Retina (tissue), 1 donor: ENCODE measurements around the gene NETO1.

Source experiments
- DNase-seq: peaks from one replicate; pipeline ENCODE4 v3.0.0-alpha.2; 2016

Gene NETO1

GRCh38 chr18:72840109-72840508 lies 27.7 kb downstream of the NETO1 start:
- DNase-seq, result no peak

DNA sequence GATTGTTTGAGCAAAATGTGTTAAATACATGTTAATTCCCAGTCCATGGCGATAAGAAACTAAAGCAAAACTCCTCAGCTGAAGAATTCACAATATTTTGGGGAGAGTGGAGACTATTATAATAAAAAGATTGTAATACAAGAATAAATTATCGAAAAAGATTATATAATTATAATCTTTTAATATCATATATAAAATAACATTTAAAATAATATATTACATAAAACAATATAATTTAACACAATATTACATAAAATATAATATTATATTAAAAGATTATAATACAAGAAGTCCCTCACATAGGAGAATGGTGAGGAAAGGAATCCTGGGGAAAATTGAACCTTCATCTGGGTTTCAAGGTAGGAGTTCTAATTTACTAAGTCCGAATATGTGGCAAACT lies 33.1 kb downstream of the NETO1 start:
- DNase-seq, result no peak

GRCh38 chr18:72833471-72833870 lies 34.3 kb downstream of the NETO1 start:
- no peak for DNase-seq

DNA sequence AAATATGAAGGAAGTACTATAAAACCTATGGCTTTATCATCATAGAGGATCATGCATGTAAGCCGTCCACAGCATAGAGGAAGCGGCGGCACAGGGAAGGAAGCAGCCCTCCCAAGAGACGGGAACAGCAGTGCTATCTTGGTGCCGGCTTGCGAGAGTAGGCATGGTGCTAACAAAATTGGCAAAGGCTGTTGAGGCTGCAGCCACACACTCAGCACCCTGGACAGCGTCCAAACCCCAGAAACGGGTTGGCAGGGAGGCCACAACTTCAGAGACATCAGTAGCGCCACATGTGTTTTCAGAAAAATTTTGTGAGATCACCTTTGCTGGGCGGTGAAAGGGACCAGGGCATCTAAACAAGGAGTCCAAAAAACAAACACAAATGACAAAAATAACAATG lies 37.7 kb downstream of the NETO1 start:
- DNase-seq, result peak; percentile 12

GRCh38 chr18:72828601-72829000 lies 39.2 kb downstream of the NETO1 start:
- no peak for DNase-seq

DNA sequence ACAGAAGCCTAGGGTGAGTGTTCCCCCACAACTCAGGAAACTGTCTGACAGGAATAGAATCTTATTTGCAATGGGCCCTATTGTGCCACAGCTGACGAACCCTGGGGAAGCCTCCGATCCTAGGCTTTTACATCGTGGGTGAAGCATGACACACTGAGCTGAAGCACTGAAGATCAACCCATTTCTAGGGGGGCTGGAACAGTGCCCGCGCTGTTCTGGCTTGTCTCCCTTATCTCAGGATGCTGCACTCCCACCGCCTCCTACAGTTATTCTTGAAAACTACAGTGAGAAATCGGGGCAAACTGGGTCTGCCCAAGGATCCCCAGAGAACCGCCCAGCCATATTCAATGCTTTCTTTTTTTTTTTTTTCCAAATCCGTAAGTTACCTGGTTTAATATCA lies 41.1 kb downstream of the NETO1 start:
- DNase-seq, result no peak

- no peak for DNase-seq
These were observed 44.4 kb downstream of the NETO1 start for GRCh38 chr18:72823345-72823744.

DNA sequence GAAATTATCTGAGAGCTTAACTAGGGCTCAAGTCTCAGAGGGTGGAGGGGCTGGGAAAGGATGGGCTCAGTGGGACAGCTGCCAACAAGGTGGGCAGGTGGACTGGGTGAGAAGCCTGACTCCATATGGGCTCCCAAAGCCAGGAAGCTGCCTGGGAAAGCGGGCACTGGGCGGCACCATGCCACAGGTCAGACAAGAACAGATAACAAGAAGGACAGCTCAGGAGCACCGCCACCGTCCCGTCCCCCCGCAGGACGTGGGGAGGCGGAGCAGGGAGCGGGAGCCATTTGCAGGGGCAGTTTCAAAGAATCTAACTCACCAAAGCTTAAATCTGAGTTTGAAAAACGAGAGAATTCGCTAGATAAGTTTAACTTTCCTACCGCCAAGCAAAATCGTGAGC lies 45.6 kb downstream of the NETO1 start:
- DNase-seq, result no peak

- DNase-seq, result no peak
These were observed 47.2 kb downstream of the NETO1 start for GRCh38 chr18:72820571-72820970.

DNA sequence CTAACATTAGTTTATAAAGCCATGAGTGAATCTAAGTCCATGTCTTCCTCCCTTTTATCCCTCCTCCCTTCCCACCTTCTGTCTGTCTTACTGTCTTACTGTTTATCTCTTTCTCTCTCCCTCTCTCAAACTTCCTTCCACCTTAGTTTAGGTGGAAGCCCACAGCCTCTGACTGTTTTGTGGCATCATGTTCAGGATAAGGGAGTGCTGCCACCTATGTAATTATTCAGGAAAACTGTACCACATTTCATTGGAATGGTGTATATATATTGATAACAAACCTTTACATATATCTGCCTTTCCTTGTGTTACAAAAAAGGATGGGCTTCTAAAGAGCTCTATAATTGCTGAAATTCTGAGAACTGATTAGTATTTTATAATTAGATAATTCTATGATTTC lies 48.7 kb downstream of the NETO1 start:
- DNase-seq, result no peak

DNA sequence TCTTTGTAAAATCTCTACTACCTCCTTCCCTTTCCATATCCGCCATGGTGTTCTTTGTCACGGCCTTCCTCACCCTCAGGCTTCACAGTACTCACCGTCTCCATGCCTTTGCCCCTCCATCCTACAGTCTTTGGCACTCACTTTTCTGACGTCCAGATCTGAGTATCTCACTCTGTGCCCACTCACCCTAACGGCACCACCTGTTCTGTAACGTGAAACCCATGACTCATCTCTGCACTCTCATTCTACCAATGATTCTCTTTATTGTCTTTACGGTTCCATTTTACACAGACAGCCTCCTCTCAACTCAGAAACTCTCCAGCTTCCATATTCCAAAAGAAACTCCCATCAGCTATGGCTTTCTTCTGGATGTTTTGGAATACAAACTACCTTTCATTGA lies 56.7 kb downstream of the NETO1 start:
- DNase-seq, result no peak

- DNase-seq, result no peak
These were observed 59.1 kb downstream of the NETO1 start for GRCh38 chr18:72808680-72809079.

DNA sequence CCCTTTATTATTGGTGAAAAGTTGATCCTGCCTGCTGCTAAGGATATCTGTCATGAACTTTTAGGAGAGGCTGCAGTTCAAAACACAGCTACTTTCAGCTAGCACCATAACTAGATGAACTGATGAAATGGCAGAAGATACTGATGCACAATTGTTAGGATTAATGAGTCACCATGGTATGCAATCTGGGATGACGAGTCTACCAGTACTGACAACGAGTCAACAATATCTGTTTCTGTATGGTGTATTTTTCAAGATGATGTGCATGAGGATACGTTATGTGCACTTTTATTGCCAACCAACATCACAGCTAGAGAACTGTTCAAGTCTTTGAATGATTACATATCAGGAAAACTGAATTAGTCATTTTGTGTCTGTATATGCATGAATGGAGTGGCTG lies 68.7 kb downstream of the NETO1 start:
- DNase-seq, result no peak

DNA sequence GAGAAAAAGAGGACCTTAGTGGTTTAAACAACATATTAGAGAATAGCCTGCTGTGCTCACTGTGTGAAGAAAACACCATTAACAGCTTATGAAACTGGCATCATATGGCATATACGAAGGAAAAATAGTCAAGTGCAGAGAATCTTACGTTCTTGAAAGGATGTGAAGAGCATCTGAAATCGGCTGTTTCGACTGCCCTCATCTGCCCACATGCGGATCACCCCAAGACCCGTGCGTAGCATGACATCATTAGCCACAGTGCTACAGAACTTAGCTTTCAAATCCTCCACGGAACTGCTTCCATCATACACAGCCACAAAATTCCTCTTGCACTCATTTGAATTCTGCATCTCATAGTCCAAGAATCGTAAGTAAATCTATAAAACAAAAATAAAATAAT lies 84.3 kb downstream of the NETO1 start:
- DNase-seq, result no peak

- DNase-seq, result no peak
These were observed 92.9 kb downstream of the NETO1 start for GRCh38 chr18:72774914-72775313.

DNA sequence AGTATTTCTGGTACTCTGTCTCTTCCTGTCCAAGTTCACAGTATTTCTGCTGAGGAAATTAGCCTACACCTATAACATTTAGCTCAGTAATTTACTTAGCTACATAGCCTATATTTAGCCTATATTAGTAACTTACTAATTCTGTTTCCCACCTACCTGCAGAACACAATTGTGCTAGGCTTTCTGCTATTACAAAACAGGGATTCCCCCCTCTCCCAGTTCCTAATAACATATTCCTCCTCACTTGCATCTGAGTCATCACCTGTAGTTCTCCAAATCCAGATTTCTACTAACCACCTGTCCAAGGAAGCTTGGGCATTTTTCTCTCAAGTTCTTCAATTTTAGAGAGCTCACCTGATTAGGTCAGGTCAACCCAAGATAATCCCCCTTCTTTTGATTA lies 94.9 kb downstream of the NETO1 start:
- no peak for DNase-seq

DNA sequence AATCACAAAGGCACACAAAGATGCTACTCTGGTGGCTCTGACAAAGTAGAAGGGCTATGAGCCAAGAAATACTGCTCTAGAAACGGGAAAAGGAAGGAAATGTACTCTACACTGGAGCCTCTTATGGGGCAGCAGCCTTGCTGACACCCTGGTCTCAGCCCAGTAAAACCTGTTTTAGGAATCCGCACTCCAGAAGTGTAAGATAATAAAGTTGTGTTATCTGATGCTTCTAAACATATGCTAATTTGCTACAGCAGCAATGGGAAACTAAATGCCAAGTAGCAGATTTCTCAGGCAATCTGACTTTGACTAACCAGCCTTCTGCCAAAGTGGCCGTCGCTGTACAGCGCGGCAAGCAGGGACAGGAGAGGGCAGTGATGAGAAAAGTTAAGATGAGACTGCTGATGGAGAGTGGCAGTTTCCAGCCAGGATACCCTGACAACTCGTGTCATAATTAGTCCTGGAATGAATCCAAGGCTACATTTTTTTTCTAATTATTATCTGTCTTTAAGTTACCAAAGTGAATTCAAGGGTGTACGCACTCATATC lies 99.0 kb downstream of the NETO1 start:
- no peak for DNase-seq

DNA sequence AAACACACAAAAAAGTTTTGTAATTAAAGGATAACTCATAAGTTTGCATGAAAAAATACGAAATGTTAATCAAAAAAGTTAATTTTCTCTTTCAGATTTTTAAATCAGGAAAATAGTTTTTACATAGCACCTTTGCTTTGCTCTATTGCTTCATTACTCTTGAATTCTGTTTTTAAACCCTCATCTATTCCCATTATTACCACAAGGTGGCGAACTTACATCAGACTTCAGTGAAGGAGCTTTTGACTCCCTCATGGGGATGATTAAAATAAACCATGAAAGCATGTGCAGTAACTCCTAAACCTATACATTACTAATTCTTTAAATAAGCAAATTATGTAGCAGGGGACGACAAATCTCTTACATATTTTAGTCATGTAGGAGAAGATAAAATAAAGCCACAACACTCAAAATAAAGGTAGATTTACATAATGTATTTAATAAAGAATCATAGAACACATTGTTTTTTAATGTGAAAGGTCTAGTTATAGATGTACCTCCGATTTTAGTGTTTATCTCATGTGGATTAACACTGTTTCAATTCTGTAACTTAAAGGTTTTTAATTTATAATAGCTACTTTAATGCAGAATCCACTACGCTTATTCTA lies 105.2 kb downstream of the NETO1 start:
- peak; percentile 27 for DNase-seq

DNA sequence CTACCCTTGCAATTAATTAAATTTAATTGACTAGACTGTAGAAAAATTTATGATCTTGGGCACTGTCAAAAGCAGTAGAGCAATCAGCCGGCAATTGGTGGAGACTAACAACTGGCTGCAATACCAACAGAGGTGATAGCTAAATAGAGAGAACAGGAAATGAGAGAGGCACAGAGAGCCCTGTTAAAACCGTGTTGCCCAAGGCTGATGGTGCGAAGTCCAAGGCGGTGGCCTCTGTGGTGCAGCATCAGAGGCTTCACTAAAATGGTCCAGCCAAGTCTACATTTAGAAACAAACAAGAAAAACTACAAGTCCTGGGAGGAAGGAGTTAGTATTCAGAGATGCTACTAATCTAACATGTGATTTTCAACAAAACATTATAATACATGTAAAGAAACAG lies 115.6 kb downstream of the NETO1 start:
- DNase-seq, result no peak

GRCh38 chr18:72742002-72742401 lies 125.8 kb downstream of the NETO1 start:
- DNase-seq, result no peak

GRCh38 chr18:72738136-72738535 lies 129.7 kb downstream of the NETO1 start:
- DNase-seq, result no peak

DNA sequence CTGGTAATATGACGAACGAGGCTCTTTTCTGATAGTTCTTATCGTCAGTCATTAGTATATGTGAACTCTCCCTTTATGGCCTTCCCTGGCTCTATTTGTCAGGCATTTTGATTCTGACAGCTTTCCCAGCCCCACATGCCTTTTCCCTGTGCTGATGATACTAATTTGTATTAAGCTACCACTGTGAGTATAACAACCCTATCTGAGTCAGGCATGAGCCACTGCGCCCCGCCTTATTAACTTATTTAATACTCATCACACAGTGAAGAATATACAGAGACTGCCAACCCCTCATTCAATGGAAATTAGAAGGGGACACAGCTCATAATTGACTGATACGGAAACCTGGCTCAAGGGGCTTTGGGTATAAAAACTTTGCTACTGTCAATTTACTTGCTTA lies 140.0 kb downstream of the NETO1 start:
- no peak for DNase-seq

GRCh38 chr18:72727038-72727655 lies 140.6 kb downstream of the NETO1 start:
- no peak for DNase-seq

- DNase-seq, result no peak
These were observed 141.6 kb downstream of the NETO1 start for GRCh38 chr18:72726201-72726600.

DNA sequence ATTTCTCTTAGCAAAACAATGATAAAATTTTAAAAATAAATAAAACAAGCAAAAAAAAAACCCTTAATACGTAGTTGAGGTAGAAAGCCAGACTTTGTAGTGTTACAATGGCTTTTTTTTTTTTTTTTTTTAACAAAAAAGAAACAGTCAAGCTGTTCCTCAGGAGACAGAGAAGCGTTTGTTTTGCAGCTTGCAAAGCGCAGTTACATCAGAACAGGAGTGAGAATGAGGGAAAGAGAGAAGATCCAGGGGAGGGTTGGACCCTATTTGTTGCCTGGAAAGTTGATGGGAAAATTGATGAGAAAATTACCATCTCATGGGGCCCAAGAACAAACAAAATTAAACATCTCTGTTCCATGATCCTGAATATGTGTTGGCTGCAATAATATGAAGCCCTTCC lies 146.5 kb downstream of the NETO1 start:
- no peak for DNase-seq
